GM11168 (cell line): ENCODE measurements around the gene SGMS1.
"Not testable (repeated sequence)": the region's sequence is repeated elsewhere in the genome, so short reads cannot be mapped to it uniquely, and the experiment has no call there.

Experiments
- in situ Hi-C: fragments of 300-500 bp; cut with MboI; formaldehyde crosslinking; loops from one replicate; pipeline ENCODE4 v1.12.0; 2022; ENCODE audit warnings: low sequenced_read_pairs; ENCODE audit not compliant: unreplicated experiment

SGMS1 gene

DNA sequence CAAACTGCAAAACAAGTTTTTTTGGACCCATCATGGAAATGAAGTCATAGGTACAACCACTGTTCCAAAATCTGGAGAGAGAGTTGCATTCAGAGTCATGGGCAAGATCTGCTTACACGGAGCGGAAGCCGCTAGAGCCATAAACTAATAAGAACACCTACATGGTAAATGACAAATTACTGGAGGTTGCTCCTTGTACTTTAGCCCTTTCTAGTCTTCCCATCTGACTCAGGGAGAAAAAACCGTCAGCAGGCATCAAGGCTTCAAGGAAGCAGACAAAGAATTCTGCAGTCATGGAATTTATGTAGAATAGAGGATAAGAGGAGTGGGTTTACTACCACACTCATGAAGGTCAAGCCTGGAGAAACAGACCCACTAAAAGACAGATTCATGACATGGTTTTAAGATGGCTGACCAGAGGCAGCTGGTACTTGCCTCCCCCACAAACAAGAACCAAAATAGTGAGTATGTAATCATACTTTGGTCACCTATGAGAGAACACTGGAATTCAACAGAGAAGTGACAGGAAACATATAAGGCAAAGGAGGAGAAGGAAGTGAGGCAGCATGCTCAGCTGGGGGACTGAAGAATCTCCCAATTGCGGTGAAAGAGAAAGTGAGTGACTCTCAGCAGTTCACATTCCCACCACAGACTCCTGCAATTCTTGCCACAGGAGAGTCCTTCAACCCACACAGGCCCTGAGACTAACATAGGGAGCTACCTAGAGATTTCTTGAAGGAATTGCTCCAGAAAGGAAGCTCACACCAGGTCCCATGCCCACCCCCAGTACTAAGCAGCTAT, 330.0 kb downstream of the SGMS1 start:
- in situ Hi-C loops = no loop called here

DNA sequence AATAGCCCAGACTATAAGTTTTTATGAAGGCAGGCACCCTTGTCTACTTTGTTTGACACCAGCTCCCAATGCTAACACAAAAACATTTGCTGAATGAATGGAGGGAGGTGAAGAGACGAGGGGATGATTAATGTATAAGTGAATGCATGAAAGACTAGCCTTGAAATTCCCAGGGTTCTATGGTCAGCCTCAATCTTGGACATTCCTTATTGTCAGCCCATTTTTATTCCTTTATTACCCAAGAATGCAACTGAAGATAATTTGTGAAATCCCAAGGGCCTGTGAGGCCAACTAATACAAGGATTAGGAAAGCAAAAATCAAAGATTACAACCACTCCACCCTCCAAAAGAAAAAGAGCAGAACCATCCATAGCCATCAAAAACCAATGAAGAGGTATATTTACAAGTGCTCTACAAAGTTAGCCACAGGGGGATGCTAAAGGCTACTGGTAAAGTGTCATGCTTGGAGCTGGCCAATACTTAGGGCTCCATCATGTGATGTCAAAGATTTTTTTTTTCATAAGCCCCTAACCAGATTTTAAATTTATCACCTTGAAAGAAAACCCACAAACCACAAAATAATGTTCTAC, 332.4 kb downstream of the SGMS1 start:
- in situ Hi-C loops = no loop called here

DNA sequence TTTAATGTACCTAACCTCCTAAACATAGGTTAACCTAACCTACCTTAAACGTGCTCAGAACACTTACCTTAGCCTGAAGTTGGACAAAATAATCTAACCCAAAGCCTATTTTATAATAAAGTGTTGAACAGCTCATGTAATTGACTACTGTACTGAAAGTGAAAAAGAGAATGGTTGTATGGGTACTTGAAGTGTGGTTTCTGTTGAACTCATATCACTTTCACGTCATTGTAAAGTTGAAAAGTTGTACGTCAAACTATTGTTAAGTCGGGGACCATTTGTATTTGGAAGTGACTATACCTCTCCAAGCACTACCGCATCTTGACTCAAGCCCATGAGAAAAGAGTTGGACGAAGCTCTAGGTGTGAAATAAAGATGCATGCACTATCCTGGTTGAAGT, 334.6 kb downstream of the SGMS1 start:
- in situ Hi-C loops = no loop called here

DNA sequence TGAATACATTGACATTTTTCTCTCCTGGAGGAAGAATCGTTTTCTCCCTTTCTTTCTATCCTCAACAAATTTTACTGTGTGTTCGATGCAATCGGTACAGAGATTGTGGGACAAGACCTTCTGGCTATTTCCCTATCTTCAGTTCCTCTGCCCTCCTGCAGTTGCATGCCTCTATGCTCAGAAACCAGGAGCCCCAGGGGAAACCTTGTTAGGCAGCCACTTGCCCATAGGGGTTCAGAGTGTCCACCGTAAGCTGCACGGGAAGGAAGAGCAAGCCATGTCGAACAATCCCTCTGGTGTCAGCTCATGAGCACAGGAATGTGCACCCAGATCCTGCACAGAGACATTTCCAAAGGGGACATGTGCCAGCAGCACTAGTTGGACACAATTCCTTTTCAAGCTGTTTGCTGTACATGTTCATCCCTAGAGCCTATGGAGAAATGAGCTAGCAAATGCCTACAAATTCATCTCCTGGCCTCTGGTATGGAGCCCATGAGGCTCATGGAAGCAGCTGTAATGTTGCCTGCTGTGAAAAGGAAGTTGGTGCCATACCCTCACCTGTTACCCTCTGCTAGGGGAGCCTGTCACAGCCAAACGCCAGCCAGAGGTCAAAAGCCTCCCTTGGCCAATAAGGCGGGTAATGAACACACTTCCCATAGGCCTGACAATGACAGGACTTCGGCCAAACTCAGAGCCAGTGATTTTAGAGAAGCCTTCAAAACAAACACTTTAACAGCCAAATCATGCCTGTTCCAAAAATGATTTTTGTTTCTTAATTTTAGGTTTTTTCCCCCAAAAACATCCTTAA, 336.6 kb downstream of the SGMS1 start:
- in situ Hi-C loops = no loop called here

DNA sequence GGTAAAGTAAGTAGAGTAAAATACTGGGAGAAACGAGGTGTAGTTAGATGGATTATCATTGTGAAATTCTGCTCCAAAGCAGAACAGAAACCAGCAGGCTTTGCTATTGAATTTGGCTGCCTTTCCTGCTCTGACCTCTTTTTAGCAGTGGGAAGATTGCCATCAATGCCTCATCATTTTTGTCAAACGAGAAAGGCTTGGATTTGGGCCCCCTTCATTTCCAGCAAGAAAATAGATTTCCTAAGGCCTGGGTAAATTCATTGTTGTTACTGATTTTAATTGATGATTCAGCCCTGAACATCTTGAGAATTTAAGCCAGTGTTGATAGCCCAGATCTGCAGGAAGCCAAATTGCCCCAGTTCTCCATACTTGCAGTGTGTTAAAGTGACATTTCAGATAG, 337.2 kb downstream of the SGMS1 start:
- in situ Hi-C loops = no loop called here

DNA sequence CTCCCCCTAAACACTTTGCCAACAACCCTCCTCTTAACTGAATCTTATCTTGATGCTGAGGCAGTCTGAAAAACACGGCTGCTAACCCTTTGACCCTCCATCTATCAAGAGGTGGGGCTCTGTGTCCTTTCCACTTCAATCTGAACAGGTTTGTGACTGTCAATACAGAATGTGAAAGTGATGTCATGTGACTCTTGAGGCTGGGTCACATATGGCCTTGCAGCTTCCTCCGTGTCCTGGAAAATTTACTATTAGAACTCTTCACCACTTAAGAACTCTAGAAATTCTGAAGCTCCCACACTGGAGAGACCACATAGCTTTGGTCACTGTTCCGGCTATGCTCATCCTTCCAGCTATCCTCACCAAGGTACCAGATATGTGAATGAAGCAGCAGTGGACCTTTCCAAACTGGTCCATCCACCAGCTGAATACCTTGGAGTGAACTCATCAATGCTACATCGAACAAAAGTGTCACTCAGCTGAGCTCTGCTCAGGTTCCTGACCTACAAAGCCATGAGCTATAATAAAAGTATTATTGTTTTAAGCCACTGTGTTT, 341.7 kb downstream of the SGMS1 start:
- in situ Hi-C loops = no loop called here

DNA sequence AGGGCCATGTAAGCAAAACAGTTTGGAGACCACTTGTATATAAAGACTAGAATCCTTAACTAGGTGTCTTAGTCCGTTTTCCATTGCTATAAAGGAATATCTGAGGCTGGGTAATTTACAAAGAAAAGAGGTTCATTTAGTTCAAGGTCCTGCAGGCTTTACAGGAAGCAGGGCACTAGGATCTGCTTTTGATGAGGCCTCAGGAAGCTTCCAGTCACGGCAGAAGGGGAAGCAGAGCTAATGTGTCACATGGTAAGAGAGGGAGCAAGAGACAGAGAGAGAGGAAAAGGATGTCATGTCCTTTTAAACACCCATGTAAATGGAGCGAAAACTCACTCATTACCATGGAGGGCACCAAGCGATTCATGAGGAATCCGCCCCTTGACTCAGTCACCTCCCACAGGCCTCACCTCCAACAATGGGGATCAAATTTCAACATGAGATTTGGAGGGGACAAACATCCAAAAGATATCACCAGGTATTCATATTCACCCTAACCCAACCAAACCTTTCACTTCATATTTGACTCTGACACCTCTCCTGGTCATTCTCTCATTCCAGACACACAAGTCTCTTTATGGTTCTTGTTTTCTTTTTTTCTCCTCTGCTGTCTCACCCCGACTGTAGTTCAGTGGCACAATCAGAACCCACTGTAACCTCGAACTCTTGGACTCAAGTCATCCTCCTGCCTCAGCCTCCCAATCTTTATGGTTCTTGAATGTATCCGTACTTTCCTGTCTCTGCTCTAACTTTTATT, 342.4 kb downstream of the SGMS1 start:
- in situ Hi-C loops = no loop called here

DNA sequence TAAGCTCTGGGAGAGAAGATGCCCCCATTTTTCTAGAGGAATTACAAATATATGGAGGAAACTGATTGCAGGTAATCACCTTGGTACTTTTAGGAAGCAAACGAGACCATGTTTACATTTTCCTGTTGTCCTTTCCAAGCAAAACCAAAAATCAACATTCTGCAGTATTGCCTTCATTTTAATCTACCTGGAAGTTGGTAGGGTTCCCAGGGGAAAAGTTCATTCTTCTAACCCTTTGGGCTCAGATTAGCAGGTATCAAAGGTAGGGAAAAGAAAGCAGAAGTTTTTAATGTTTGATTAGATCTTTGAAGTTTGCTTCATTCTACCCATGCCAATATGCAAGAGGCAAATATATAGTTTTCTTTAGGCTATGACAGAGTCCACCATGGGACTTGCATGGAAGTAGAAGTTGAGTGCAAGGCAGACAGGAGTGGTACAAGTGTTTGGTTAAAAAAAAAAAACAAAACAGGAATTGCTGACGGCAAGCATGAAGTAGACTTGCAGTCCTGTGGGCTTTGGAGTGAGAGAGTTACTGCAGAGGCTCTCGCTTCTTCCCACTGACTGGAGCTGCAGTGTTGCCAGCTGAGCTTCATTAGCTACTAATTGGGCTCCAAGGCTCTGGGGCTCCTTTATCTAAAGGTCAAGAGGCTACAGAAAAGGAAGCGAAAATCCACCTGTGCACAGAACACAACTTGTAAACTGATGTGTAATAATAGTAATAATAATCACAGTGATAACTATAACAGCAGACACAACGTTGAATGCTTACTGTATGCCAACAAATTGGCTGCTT, 343.5 kb downstream of the SGMS1 start:
- in situ Hi-C loops = no loop called here

DNA sequence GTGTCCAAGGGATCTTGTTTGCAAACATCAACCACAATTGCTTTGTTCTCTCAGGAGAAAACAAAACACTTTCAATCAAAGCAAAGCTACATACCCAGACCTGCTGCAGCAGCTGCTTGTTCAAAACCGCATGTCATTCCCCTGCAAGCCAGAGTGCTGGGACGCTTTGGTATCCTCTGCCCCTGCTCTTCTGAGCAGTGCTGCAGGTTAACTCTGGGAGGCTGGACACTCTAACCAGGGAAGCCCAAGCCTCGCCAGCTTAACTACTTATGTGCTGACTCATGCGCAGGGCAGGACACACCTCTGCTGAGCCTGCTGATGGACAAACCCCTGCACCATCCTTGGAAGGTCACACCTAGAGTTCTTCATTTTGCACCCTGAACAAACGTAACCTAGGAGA, 344.3 kb downstream of the SGMS1 start:
- in situ Hi-C loops = no loop called here

DNA sequence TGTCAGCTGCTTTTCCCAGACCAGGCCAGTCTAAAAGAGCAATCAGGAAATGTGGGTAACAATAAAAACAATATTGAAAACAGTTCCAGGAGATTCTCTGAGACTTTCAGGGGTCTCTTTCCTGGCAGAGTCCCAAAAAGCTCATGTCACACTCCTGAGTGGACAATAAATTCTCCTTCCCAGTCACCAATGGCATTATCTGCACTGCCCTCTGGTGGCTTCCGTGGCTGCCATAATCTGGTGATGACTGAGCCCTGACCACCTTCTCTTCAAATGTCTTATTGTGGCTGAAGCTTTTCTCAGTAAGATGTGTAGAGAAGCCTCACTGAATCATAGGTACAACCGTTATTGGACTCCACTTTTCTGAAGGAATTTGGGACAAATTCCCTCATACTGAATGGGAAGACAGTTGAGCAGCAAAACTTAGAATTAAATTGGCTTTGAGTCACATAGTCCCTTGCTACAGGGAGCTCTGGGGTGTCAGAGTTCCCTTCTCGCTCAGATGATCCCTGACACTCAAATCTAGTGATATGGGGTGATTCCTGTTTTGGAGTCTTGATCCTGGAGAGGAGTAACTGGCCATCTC, 348.0 kb downstream of the SGMS1 start:
- in situ Hi-C loops = no loop called here

DNA sequence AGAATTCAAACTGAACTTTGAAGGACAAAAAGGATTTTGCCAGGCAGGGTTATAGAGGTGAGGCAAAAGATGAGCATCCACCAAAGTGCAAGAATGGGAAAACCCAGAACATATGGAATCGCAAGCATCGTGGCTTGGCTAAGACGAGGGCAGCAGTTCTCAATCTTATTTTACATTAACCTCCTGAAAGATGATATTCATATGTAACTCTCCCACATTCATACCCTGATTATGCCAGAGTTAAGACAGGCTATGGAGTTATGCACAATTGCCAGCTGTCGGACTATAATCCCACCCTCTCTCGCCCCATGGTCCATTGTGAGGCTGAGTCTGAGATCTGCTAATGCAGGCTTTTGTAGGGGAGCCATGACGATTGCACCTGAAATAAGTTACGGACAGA, 351.2 kb downstream of the SGMS1 start:
- in situ Hi-C loops = no loop called here

DNA sequence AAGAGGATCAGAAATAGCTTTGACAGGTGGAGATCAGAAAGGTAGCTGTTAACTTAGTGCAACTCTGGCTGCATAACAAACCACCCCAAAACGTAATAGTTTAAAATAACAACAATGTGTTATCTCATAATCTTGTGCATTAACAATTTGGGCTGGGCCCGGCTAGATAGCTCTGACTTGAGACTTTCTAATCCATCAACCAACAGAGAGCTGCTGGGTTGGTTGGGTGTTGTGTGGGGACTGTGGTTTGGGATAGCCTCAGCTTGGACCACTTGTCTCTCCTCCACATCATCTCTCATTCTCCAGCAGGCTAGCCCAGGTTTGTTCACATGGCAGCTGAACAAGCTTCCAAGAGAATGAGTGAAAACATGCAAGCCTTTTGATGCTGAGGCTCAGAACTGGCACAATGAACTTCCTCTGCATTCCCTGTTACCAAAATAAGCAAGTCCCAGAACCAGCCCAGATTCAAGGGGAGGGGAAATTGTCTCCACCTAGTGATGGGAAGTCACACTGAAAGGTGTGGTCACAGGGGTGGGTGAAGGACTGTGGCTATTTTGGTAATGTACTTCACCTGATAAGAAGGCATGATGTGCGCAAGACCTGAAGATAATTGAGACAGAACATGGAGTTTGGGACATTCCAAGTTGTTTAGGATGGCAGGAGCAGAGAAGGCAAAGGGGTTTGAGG, 352.0 kb downstream of the SGMS1 start:
- in situ Hi-C loops = no loop called here

DNA sequence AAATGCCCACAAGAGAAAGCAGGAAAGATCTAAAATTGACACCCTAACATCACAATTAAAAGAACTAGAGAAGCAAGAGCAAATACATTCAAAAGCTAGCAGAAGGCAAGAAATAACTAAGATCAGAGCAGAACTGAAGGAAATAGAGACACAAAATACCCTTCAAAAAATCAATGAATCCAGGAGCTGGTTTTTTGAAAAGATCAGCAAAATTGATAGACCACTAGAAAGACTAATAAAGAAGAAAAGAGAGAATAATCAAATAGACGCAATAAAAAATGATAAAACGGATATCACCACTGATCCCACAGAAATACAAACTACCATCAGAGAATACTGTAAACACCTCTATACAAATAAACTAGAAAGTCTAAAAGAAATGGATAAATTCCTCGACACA, 355.9 kb downstream of the SGMS1 start:
- in situ Hi-C loops = not testable (repeated sequence)

DNA sequence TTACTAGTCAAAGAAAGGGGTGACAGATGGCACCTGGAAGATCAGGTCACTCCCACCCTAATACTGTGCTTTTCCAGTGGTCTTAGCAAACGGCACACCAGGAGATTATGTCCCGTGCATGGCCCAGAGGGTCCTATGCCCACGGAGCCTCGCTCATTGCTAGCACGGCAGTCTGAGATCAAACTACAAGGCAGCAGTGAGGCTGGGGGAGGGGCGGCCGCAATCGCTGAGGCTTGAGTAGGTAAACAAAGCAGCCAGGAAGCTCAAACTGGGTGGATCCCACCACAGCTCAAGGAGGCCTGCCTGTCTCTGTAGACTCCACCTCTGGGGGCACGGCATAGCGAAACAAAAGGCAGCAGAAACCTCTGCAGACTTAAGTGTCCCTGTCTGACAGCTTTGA, 361.1 kb downstream of the SGMS1 start:
- in situ Hi-C loops = not testable (repeated sequence)

DNA sequence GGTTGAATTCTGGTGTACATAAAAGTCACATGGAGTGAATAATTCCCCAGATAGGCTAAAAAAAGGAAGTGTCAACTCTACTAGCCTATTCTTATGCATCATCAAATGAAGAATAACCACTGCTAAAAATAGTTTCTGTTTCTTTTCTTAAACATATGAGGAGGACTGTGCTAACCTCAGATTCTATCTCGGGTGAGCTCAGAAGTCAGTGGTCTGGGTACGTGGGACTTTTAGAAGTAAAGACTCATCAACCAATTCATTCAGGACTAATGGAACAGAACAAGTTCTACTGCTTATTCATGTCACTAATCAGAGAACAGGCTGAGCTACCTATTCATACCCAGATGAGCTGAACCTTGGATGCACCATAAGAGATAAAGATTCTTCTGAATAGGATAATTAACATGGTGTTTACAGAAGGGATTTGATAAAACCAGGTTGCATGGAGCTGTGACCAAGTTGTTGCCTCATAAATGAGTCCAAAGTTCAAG, 362.9 kb downstream of the SGMS1 start:
- in situ Hi-C loops = no loop called here
